ENCODE data around the gene MITF. TPM values are rescaled to one million over a fixed set of nuclear protein-coding genes. Genes with fewer than 3 reads are reported as not detected.

MITF gene
- total RNA-seq, 2 donors from 2014 or later = 9.3 to 12.2 TPM

GRCh38 chr3:69963643-69964042, 224.4 kb downstream of the MITF start:
- TF ChIP-seq POLR2A (IDR thresholded peaks at IDR 0.05) (no peak), CTCF (IDR thresholded peaks at IDR 0.05) (no peak)
- no peak for ATAC-seq
- Histone ChIP-seq H3K4me3 (no peak overlapping the region), H3K4me1 (no peaks in the 10 kb centered on the region), H3K9me3 (no peaks in the 10 kb centered on the region), H3K27me3 (no peaks in the 10 kb centered on the region), H3K27ac (no peak overlapping the region), H3K36me3 (replicated peaks in 1 of 2; ENCODE audit: insufficient read depth in 1 of 2, low read depth in 2 of 2) (peaks cover 7 to 15% of the 10 kb centered on the region in 2 donors)
- no peak for DNase-seq
- intact Hi-C loops (cut with DNase I) = no loop called here
- 98% methylated on average over 3 of the region's 3 CpGs for WGBS, 2 donors

GRCh38 chr3:69967156-69967555, 227.9 kb downstream of the MITF start:
- 85 to 87% methylated on average over 6 of the region's 6 CpGs for WGBS, 2 donors
- ATAC-seq = no peak
- intact Hi-C loops (cut with DNase I) = no loop called here

GRCh38 chr3:69970827-69971226, 231.6 kb downstream of the MITF start:
- Histone ChIP-seq H3K4me3 (no peak overlapping the region), H3K27ac (no peak overlapping the region), H3K36me3 (replicated peaks in 1 of 2; ENCODE audit: insufficient read depth in 1 of 2, low read depth in 2 of 2) (peaks cover 0 to 2% of the 10 kb centered on the region in 2 donors), H3K9me3 (no peaks in the 10 kb centered on the region), H3K4me1 (no peaks in the 10 kb centered on the region), H3K27me3 (no peaks in the 10 kb centered on the region)
- TF ChIP-seq POLR2A (IDR thresholded peaks at IDR 0.05) = no peak
- TF ChIP-seq CTCF (IDR thresholded peaks at IDR 0.05) = no peak
- DNase-seq (peak in 1 of 4 donors; percentile 19), ATAC-seq (no peak)
- WGBS, 2 donors = 83 to 89% methylated on average over 5 of the region's 5 CpGs
- intact Hi-C loops (cut with DNase I) = no loop called here

More at GRCh38 chr3:69967156-69967555, 227.9 kb downstream of the MITF start:
- DNase-seq = no peak
- TF ChIP-seq CTCF (IDR thresholded peaks at IDR 0.05) = no peak
- no peak for TF ChIP-seq POLR2A (IDR thresholded peaks at IDR 0.05)
- Histone ChIP-seq H3K27ac (no peak overlapping the region), H3K4me1 (no peaks in the 10 kb centered on the region), H3K4me3 (no peak overlapping the region), H3K27me3 (no peaks in the 10 kb centered on the region), H3K36me3 (replicated peaks in 1 of 2; ENCODE audit: insufficient read depth in 1 of 2, low read depth in 2 of 2) (peaks cover 5 to 7% of the 10 kb centered on the region in 2 donors), H3K9me3 (no peaks in the 10 kb centered on the region)

GRCh38 chr3:69972672-69973071, 233.4 kb downstream of the MITF start:
- H3K4me1 ChIP-seq = no peaks in the 10 kb centered on the region
- intact Hi-C loops (cut with DNase I) = no loop called here
- H3K9me3 ChIP-seq = peaks cover 0 to 4% (median 0%) of the 10 kb centered on the region in 3 donors
- no peak overlapping the region for H3K27ac ChIP-seq
- H3K27me3 ChIP-seq = no peaks in the 10 kb centered on the region
- WGBS, 2 donors = 91% methylated on average over 4 of the region's 4 CpGs
- ATAC-seq (no peak), DNase-seq (no peak)
- TF ChIP-seq POLR2A (IDR thresholded peaks at IDR 0.05) (no peak), CTCF (IDR thresholded peaks at IDR 0.05) (no peak)
- H3K36me3 ChIP-seq (replicated peaks in 1 of 2; ENCODE audit: insufficient read depth in 1 of 2, low read depth in 2 of 2) = no peaks in the 10 kb centered on the region
- no peak overlapping the region for H3K4me3 ChIP-seq

GRCh38 chr3:69976021-69976420, 236.8 kb downstream of the MITF start:
- DNase-seq (no peak), ATAC-seq (no peak)
- Histone ChIP-seq H3K4me1 (no peaks in the 10 kb centered on the region), H3K27me3 (no peaks in the 10 kb centered on the region), H3K4me3 (no peak overlapping the region), H3K36me3 (replicated peaks in 1 of 2; ENCODE audit: insufficient read depth in 1 of 2, low read depth in 2 of 2) (no peaks in the 10 kb centered on the region), H3K27ac (no peak overlapping the region), H3K9me3 (peaks cover 0 to 16% (median 0%) of the 10 kb centered on the region in 3 donors)
- intact Hi-C loops (cut with DNase I) = no loop called here
- TF ChIP-seq POLR2A (IDR thresholded peaks at IDR 0.05) = no peak
- no peak for TF ChIP-seq CTCF (IDR thresholded peaks at IDR 0.05)
- WGBS, 2 donors = 63 to 66% methylated on average over 2 of the region's 2 CpGs
